HG02973 (cell line): ENCODE measurements around the gene NXT2.
"Not testable (repeated sequence)": the region's sequence is repeated elsewhere in the genome, so short reads cannot be mapped to it uniquely, and the experiment has no call there.

ENCODE experiments used
- ATAC-seq: cut with Tn5 transposase; IDR thresholded peaks from one replicate; pipeline ENCODE4 v1.9.1; 2021; ENCODE audit warnings: moderate library complexity; ENCODE audit not compliant: unreplicated experiment

Gene NXT2

GRCh38 chrX:109536439-109537323 is at the start of gene NXT2:
Gene NXT2 (plus strand): TSS chrX:109536844. CDS start chrX:109537007, 163 bp downstream.
- ATAC-seq: peak; percentile 94

- ATAC-seq: no peak
Observed at GRCh38 chrX:109487640-109488039, 49.0 kb upstream of the NXT2 start.

- ATAC-seq: no peak
Observed at GRCh38 chrX:109489174-109489573, 47.5 kb upstream of the NXT2 start.

- ATAC-seq: no peak
Observed at GRCh38 chrX:109498434-109498833, 38.2 kb upstream of the NXT2 start.

GRCh38 chrX:109501176-109501575 is 35.5 kb upstream of the NXT2 start:
- no peak for ATAC-seq

- ATAC-seq: no peak
Observed at GRCh38 chrX:109508915-109509314, 27.7 kb upstream of the NXT2 start.

- ATAC-seq: no peak
Observed at GRCh38 chrX:109511113-109511512, 25.5 kb upstream of the NXT2 start.

- no peak for ATAC-seq
Observed at GRCh38 chrX:109519001-109519400, 17.6 kb upstream of the NXT2 start.

GRCh38 chrX:109533005-109533404 is 3.6 kb upstream of the NXT2 start:
- ATAC-seq: no peak

GRCh38 chrX:109533631-109534030 is 3.0 kb upstream of the NXT2 start:
- ATAC-seq: no peak

GRCh38 chrX:109534933-109535332 is 1.7 kb upstream of the NXT2 start:
- ATAC-seq: no peak

GRCh38 chrX:109535578-109535977 is 1.1 kb upstream of the NXT2 start:
- no peak for ATAC-seq

GRCh38 chrX:109537324-109537665 is 651 bp downstream of the NXT2 start:
- no peak for ATAC-seq

- ATAC-seq: not testable (repeated sequence)
Observed at GRCh38 chrX:109539007-109539406, 2.4 kb downstream of the NXT2 start.

- ATAC-seq: no peak
Observed at GRCh38 chrX:109553862-109554261, 17.2 kb downstream of the NXT2 start.

- not testable (repeated sequence) for ATAC-seq
Observed at GRCh38 chrX:109576083-109576482, 39.4 kb downstream of the NXT2 start.

- ATAC-seq: no peak
Observed at GRCh38 chrX:109577055-109577454, 40.4 kb downstream of the NXT2 start.

GRCh38 chrX:109578916-109579315 is 42.3 kb downstream of the NXT2 start:
- no peak for ATAC-seq

GRCh38 chrX:109585488-109585887 is 48.8 kb downstream of the NXT2 start:
- ATAC-seq: no peak

GRCh38 chrX:109590176-109590575 is 53.5 kb downstream of the NXT2 start:
- no peak for ATAC-seq
